HepG2 (cell line): ENCODE measurements around the gene SNX9. TPM values are rescaled to one million over a fixed set of nuclear protein-coding genes. Genes with fewer than 3 reads are reported as not detected.
A peak's percentile ranks its signal among the peaks of the same experiment; 100 is the strongest.

Source experiments
- ATAC-seq: fragments of 200-7000 bp; cut with Tn5 transposase; 3 replicates; pipeline ENCODE4 v1.9.1; 2020; ENCODE audit warnings: mild to moderate bottlenecking, moderate library complexity
- BruUV-seq: library from RNA; stranded (reverse); fragments of 400-500 nt; replicated peaks from 2 replicates; lab custom pipeline; 2021; lab: Mats Ljungman, UMichigan
- CTCF ChIA-PET: fragments of 300-600 bp; formaldehyde crosslinking; extraction: SDS; loops from one replicate; lab custom pipeline; 2021; ENCODE audit warnings: low total read pairs, inconsistent platforms, low intra/inter-chr PET ratio; lab: Yijun Ruan, JAX
- POLR2A ChIA-PET: fragments of 350-600 bp; sonication (Branson Sonifier 250); formaldehyde crosslinking; loops from one replicate; lab custom pipeline; 2020; ENCODE audit warnings: antibody characterized with exemption, inconsistent platforms; lab: Yijun Ruan, JAX
- DNase-seq: peaks from one replicate; pipeline ENCODE4 v3.0.0-alpha.2; 2015; ENCODE audit warnings: low spot score
- FAIRE-seq: peaks from 3 replicates; lab custom pipeline; 2011; peaks lifted over from hg19 to GRCh38; lab: Jason Lieb, UNC
- H2AFZ ChIP-seq: one replicate; pipeline ENCODE4 v1.6.1; 2011; ENCODE audit warnings: low read length, inconsistent platforms
- H3K27ac ChIP-seq: fragments of 300-600 bp; 3 replicates; pipeline ENCODE4 v1.8.0; 2011; ENCODE audit warnings: mixed run types, mild to moderate bottlenecking, mixed read lengths, low read length, inconsistent platforms; ENCODE audit not compliant: insufficient read depth; ENCODE audit errors: extremely low read length
- H3K27me3 ChIP-seq, 2 experiments: fragments of 200-600 bp in 1 of 2; 2 replicates in 1 of 2; 3 replicates in 1 of 2; pipeline versions ENCODE4 v1.6.0 to v1.8.0; 2011; ENCODE audit warnings: low read length in 2 of 2, mild to moderate bottlenecking in 2 of 2, moderate library complexity in 2 of 2, inconsistent platforms in 1 of 2; ENCODE audit not compliant: insufficient read depth in 2 of 2, control insufficient read depth in 1 of 2
- H3K36me3 ChIP-seq, 2 experiments: fragments of 200-600 bp in 1 of 2; replicated peaks in 1 of 2; 2 replicates in 1 of 2; 3 replicates in 1 of 2; pipeline versions ENCODE4 v1.5.1 to v1.8.0; 2011; ENCODE audit warnings: low read length in 2 of 2, inconsistent platforms in 1 of 2; ENCODE audit not compliant: insufficient read depth in 2 of 2, control insufficient read depth in 1 of 2
- H3K4me1 ChIP-seq: 2 replicates; pipeline ENCODE4 v1.5.1; 2012; ENCODE audit warnings: low read length, inconsistent platforms; ENCODE audit not compliant: insufficient read depth
- H3K4me2 ChIP-seq: 2 replicates; pipeline ENCODE4 v1.6.0; 2011; ENCODE audit warnings: low read depth, low read length, inconsistent platforms
- H3K4me3 ChIP-seq, 3 experiments: fragments of 200-600 bp in 1 of 3; sonication (generic), shearing (Covaris generic) in 1 of 3; replicated peaks in 1 of 3; 2 replicates each; pipeline ENCODE4 v1.5.1; 2011 to 2016; ENCODE audit warnings: low read length in 3 of 3, inconsistent platforms in 2 of 3, low read depth in 2 of 3, mild to moderate bottlenecking in 2 of 3, control low read depth in 1 of 3, mixed read lengths in 1 of 3; ENCODE audit not compliant: insufficient read depth in 1 of 3
- H3K79me2 ChIP-seq: one replicate; pipeline ENCODE4 v1.6.1; 2011; ENCODE audit warnings: low read length, inconsistent platforms; ENCODE audit not compliant: insufficient read depth
- H3K9ac ChIP-seq: 2 replicates; pipeline ENCODE4 v1.6.0; 2011; ENCODE audit warnings: mild to moderate bottlenecking, low read depth, low read length, inconsistent platforms; ENCODE audit not compliant: insufficient read depth
- H3K9me3 ChIP-seq: 2 replicates; pipeline ENCODE4 v1.5.1; 2012; ENCODE audit warnings: mild to moderate bottlenecking, low read length
- H4K20me1 ChIP-seq: 2 replicates; pipeline ENCODE4 v1.6.0; 2011; ENCODE audit warnings: inconsistent platforms, mild to moderate bottlenecking, low read length, moderate library complexity; ENCODE audit not compliant: insufficient read depth
- MXD3 ChIP-seq: IDR thresholded peaks from 2 replicates; pipeline ENCODE4 v1.6.1; 2016; ENCODE audit warnings: mild to moderate bottlenecking, missing biosample characterization, missing genetic modification reagents
- TSC22D2 ChIP-seq: sonication (generic); formaldehyde crosslinking; IDR thresholded peaks from 2 replicates; pipeline ENCODE4 v1.5.1; 2020; ENCODE audit warnings: missing genetic modification reagents, mild to moderate bottlenecking, borderline replicate concordance
- ZBTB40 ChIP-seq, 2 experiments: fragments of 450-650 bp in 1 of 2; sonication (generic) in 1 of 2; formaldehyde crosslinking in 1 of 2; IDR thresholded peaks; 2 replicates each; pipeline versions ENCODE4 v1.6.1 to v1.8.0; 2016 to 2022; ENCODE audit warnings: antibody characterized with exemption in 1 of 2, mild to moderate bottlenecking in 1 of 2, missing genetic modification reagents in 1 of 2
- ZNF101 ChIP-seq: sonication (generic); formaldehyde crosslinking; IDR thresholded peaks from 2 replicates; pipeline ENCODE4 v1.4.0; 2020; ENCODE audit warnings: mild to moderate bottlenecking, low read depth, missing genetic modification reagents, borderline replicate concordance
- ZNF143 ChIP-seq: sonication (generic); formaldehyde crosslinking; IDR thresholded peaks from 2 replicates; pipeline ENCODE4 v1.4.0; 2020; ENCODE audit warnings: missing genetic modification reagents
- ZNF569 ChIP-seq: sonication (generic); formaldehyde crosslinking; IDR thresholded peaks from 2 replicates; pipeline ENCODE4 v1.5.0; 2020; ENCODE audit warnings: mild to moderate bottlenecking, missing genetic modification reagents, moderate library complexity, borderline replicate concordance
- WGBS: methylation state at CpG from one replicate; pipeline ENCODE4 v1.1.6; 2017; ENCODE audit warnings: low lambda C conversion rate; 5-methylcytosine and 5-hydroxymethylcytosine counted together
- in situ Hi-C: cut with HindIII; loops from 2 replicates; pipeline ENCODE4 v1.10.0; 2017; ENCODE audit warnings: low pct_unique_long_range_greater_than_20kb; ENCODE audit not compliant: extremely low pct_ligation_motif_present
- intact Hi-C: fragments of 100-400 bp; cut with micrococcal nuclease; formaldehyde crosslinking; loops from one replicate; pipeline ENCODE4 v1.10.0; 2022; ENCODE audit not compliant: unreplicated experiment
- polyA plus RNA-seq, 8 experiments: library from polyadenylated mRNA; depleted of rRNA in 3 of 8; stranded (reverse) in 7 of 8; unstranded in 1 of 8; fragments of >200 nt; fragmentation: Illumina TruSeq in 4 of 8; extraction: Trizol in 4 of 8; gene quantifications; 2 replicates each; pipeline versions ENCODE4 v1.2.1 to v1.2.3, GENCODE V29; 2011 to 2016; ENCODE audit warnings: low read depth in 4 of 8, missing spikeins in 1 of 8, mixed read lengths in 1 of 8; ENCODE audit not compliant: insufficient read depth in 1 of 8
- total RNA-seq, 5 experiments: library from RNA; depleted of rRNA; stranded (reverse); fragments of >200 nt; fragmentation: Illumina TruSeq; extraction: Trizol; gene quantifications; 2 replicates each; pipeline ENCODE4 v1.2.3, GENCODE V29; 2016; ENCODE audit warnings: low read depth in 1 of 5

Gene SNX9
- total and polyA plus RNA-seq, 2 of the 13 experiments (the other 11 are each of a cell fraction or from before 2014, with no cell fraction given) = 21.9 to 36.0 TPM

GRCh38 chr6:157891544-157892362 is 68.7 kb downstream of the SNX9 start:
- peaks cover 5 to 41% of the 10 kb centered on the region in 2 experiments; a peak in 4 of 5 replicates for H3K36me3 ChIP-seq
- ChIA-PET CTCF (no interaction called here), POLR2A (no interaction called here)
- no peaks in the 10 kb centered on the region for H3K4me1 ChIP-seq
- H4K20me1 ChIP-seq = no peaks in the 10 kb centered on the region
- intact Hi-C loops = no loop called here
- BruUV-seq = no TSS peak
- H3K27me3 ChIP-seq = no peaks in the 10 kb centered on the region
- no peak for ATAC-seq
- H3K9me3 ChIP-seq = no peaks in the 10 kb centered on the region
- in situ Hi-C loops = no loop called here
- TF ChIP-seq MXD3 (no peak), ZNF569 (CRISPR knock-in tag) (no peak), ZNF143 (CRISPR knock-in tag) (no peak)
- TF ChIP-seq, all 625 proteins: peak for 0
- WGBS = 98% methylated on average over 9 of the region's 9 CpGs
- H2AFZ ChIP-seq = no peak overlapping the region
- DNase-seq (no peak), FAIRE-seq (no peak)
- no peak overlapping the region for H3K9ac ChIP-seq
- H3K27ac ChIP-seq = no peak overlapping the region
- no peak overlapping the region for H3K4me2 ChIP-seq
- H3K4me3 ChIP-seq = no peak overlapping the region
- no peaks in the 10 kb centered on the region for H3K79me2 ChIP-seq

GRCh38 chr6:157892363-157892877 is 69.4 kb downstream of the SNX9 start:
- no peaks in the 10 kb centered on the region for H3K4me1 ChIP-seq
- intact Hi-C loops = no loop called here
- no peaks in the 10 kb centered on the region for H3K79me2 ChIP-seq
- H3K36me3 ChIP-seq = peaks cover 8 to 41% of the 10 kb centered on the region in 2 experiments
- ChIA-PET POLR2A (no interaction called here), CTCF (no interaction called here)
- FAIRE-seq (no peak), ATAC-seq (no peak), DNase-seq (no peak)
- in situ Hi-C loops = no loop called here
- no TSS peak for BruUV-seq
- WGBS = 92% methylated on average over 5 of the region's 5 CpGs
- no peak overlapping the region for H3K9ac ChIP-seq
- no peak overlapping the region for H2AFZ ChIP-seq
- H4K20me1 ChIP-seq = no peaks in the 10 kb centered on the region
- no peaks in the 10 kb centered on the region for H3K9me3 ChIP-seq
- H3K4me2 ChIP-seq = no peak overlapping the region
- H3K27ac ChIP-seq = no peak overlapping the region
- no peak overlapping the region for H3K4me3 ChIP-seq
- no peaks in the 10 kb centered on the region for H3K27me3 ChIP-seq
- TF ChIP-seq TSC22D2 (no peak), ZBTB40 (IDR thresholded peaks at IDR 0.05) (no peak; the same call in 1 of the 2 replicates), ZBTB40 (CRISPR knock-in tag; IDR thresholded peaks at IDR 0.05) (peak; percentile 72; the same call in 1 of the 2 replicates), ZNF101 (no peak)
